Measurements from ENCODE around the gene ZMYND8. TPM values are rescaled to one million over a fixed set of nuclear protein-coding genes. Genes with fewer than 3 reads are reported as not detected.
"Not testable (repeated sequence)": the region's sequence is repeated elsewhere in the genome, so short reads cannot be mapped to it uniquely, and the experiment has no call there.

ZMYND8 gene
- total and polyA plus RNA-seq, 5 donors = 10.0 to 35.7 (median 31.4) TPM

GRCh38 chr20:47315339-47316056 lies 41.0 kb downstream of the ZMYND8 start:
- ATAC-seq (peak in 1 of 2 donors; percentile 0), DNase-seq (peak; percentile 50 to 64 (median 60))
- H3K27me3 ChIP-seq (ENCODE audit: control insufficient read depth, insufficient read depth) = no peaks in the 10 kb centered on the region
- peaks cover 47% of the 10 kb centered on the region for H3K4me1 ChIP-seq (ENCODE audit: control insufficient read depth, insufficient read depth, low read length)
- H3K9me3 ChIP-seq (ENCODE audit: control insufficient read depth, low read length) = no peaks in the 10 kb centered on the region
- 48% methylated on average over 10 of the region's 10 CpGs for WGBS
- H3K4me3 ChIP-seq (ENCODE audit: low read length) = no peak overlapping the region
- H3K27ac ChIP-seq (ENCODE audit: low read length) = peak overlapping the region; percentile 76
- intact Hi-C loops (cut with DNase I) = loop anchor here in 1 of 4 donors (5.0 kb wide), 1 partner anchor 42 kb away; the partner anchor contains the start of gene ZMYND8

GRCh38 chr20:47314647-47315338 lies 41.7 kb downstream of the ZMYND8 start:
- ATAC-seq (no peak), DNase-seq (no peak)
- Histone ChIP-seq H3K4me1 (ENCODE audit: control insufficient read depth, insufficient read depth, low read length) (peaks cover 40% of the 10 kb centered on the region), H3K27me3 (ENCODE audit: control insufficient read depth, insufficient read depth) (no peaks in the 10 kb centered on the region), H3K27ac (ENCODE audit: low read length) (peak overlapping the region; percentile 80), H3K9me3 (ENCODE audit: control insufficient read depth, low read length) (no peaks in the 10 kb centered on the region), H3K4me3 (ENCODE audit: low read length) (no peak overlapping the region)
- intact Hi-C loops (cut with DNase I) = loop anchor here in 1 of 4 donors (5.0 kb wide), 1 partner anchor 43 kb away; the partner anchor contains the start of gene ZMYND8
- WGBS = 93% methylated on average over 3 of the region's 3 CpGs

- no peaks in the 10 kb centered on the region for H3K9me3 ChIP-seq (ENCODE audit: control insufficient read depth, low read length)
- H3K27me3 ChIP-seq (ENCODE audit: control insufficient read depth, insufficient read depth) = no peaks in the 10 kb centered on the region
- intact Hi-C loops (cut with DNase I) = no loop called here
- ATAC-seq (no peak), DNase-seq (no peak)
- peak overlapping the region; percentile 56 for H3K27ac ChIP-seq (ENCODE audit: low read length)
- H3K4me3 ChIP-seq (ENCODE audit: low read length) = no peak overlapping the region
- H3K4me1 ChIP-seq (ENCODE audit: control insufficient read depth, insufficient read depth, low read length) = peaks cover 17% of the 10 kb centered on the region
- WGBS = 92% methylated on average over 11 of the region's 11 CpGs
Measured at GRCh38 chr20:47311967-47312681, 44.4 kb downstream of the ZMYND8 start.

- intact Hi-C loops (cut with DNase I) = no loop called here
- ATAC-seq (no peak), DNase-seq (no peak)
- no peaks in the 10 kb centered on the region for H3K9me3 ChIP-seq (ENCODE audit: control insufficient read depth, low read length)
- no peak overlapping the region for H3K4me3 ChIP-seq (ENCODE audit: low read length)
- H3K27ac ChIP-seq (ENCODE audit: low read length) = no peak overlapping the region
- peaks cover 13% of the 10 kb centered on the region for H3K4me1 ChIP-seq (ENCODE audit: control insufficient read depth, insufficient read depth, low read length)
- 94% methylated on average over 5 of the region's 5 CpGs for WGBS
- no peaks in the 10 kb centered on the region for H3K27me3 ChIP-seq (ENCODE audit: control insufficient read depth, insufficient read depth)
Measured at GRCh38 chr20:47311211-47311610, 45.3 kb downstream of the ZMYND8 start.

- no peaks in the 10 kb centered on the region for H3K9me3 ChIP-seq (ENCODE audit: control insufficient read depth, low read length)
- 76% methylated on average over 8 of the region's 8 CpGs for WGBS
- peaks cover 13% of the 10 kb centered on the region for H3K4me1 ChIP-seq (ENCODE audit: control insufficient read depth, insufficient read depth, low read length)
- DNase-seq = no peak
- no peaks in the 10 kb centered on the region for H3K27me3 ChIP-seq (ENCODE audit: control insufficient read depth, insufficient read depth)
- ATAC-seq = no peak
- H3K4me3 ChIP-seq (ENCODE audit: low read length) = no peak overlapping the region
- H3K27ac ChIP-seq (ENCODE audit: low read length) = no peak overlapping the region
- intact Hi-C loops (cut with DNase I) = no loop called here
Measured at GRCh38 chr20:47310729-47311128, 45.8 kb downstream of the ZMYND8 start.

- Histone ChIP-seq H3K9me3 (ENCODE audit: control insufficient read depth, low read length) (no peaks in the 10 kb centered on the region), H3K4me1 (ENCODE audit: control insufficient read depth, insufficient read depth, low read length) (peaks cover 9% of the 10 kb centered on the region), H3K27me3 (ENCODE audit: control insufficient read depth, insufficient read depth) (no peaks in the 10 kb centered on the region), H3K27ac (ENCODE audit: low read length) (peak overlapping the region; percentile 74), H3K4me3 (ENCODE audit: low read length) (no peak overlapping the region)
- intact Hi-C loops (cut with DNase I) = loop anchor here in 1 of 4 donors (10.0 kb wide), 1 partner anchor 45 kb away; the partner anchor contains the start of gene ZMYND8
- WGBS = 75% methylated on average over 11 of the region's 11 CpGs
- ATAC-seq = peak in 1 of 2 donors; percentile 9
- DNase-seq = no peak
Measured at GRCh38 chr20:47309806-47310426, 46.6 kb downstream of the ZMYND8 start.

GRCh38 chr20:47309394-47309793 lies 47.1 kb downstream of the ZMYND8 start:
- Histone ChIP-seq H3K4me3 (ENCODE audit: low read length) (no peak overlapping the region), H3K4me1 (ENCODE audit: control insufficient read depth, insufficient read depth, low read length) (peaks cover 10% of the 10 kb centered on the region), H3K9me3 (ENCODE audit: control insufficient read depth, low read length) (no peaks in the 10 kb centered on the region), H3K27ac (ENCODE audit: low read length) (no peak overlapping the region), H3K27me3 (ENCODE audit: control insufficient read depth, insufficient read depth) (no peaks in the 10 kb centered on the region)
- ATAC-seq (no peak), DNase-seq (no peak)
- intact Hi-C loops (cut with DNase I) = loop anchor here in 1 of 4 donors (10.0 kb wide), 1 partner anchor 45 kb away; the partner anchor contains the start of gene ZMYND8
- WGBS = 96% methylated on average over 10 of the region's 10 CpGs

GRCh38 chr20:47307569-47307968 lies 48.9 kb downstream of the ZMYND8 start:
- DNase-seq; ATAC-seq; H3K4me3 ChIP-seq (ENCODE audit: low read length); H3K27ac ChIP-seq (ENCODE audit: low read length); H3K27me3 ChIP-seq (ENCODE audit: control insufficient read depth, insufficient read depth); H3K9me3 ChIP-seq (ENCODE audit: control insufficient read depth, low read length): not testable (repeated sequence)
- intact Hi-C loops (cut with DNase I) = loop anchor here in 1 of 4 donors (10.0 kb wide), 1 partner anchor 47 kb away; the partner anchor contains the start of gene ZMYND8
- H3K4me1 ChIP-seq (ENCODE audit: control insufficient read depth, insufficient read depth, low read length) = peaks cover 16% of the 10 kb centered on the region
- WGBS = 94% methylated on average over 9 of the region's 9 CpGs

- WGBS = 97% methylated on average over 7 of the region's 7 CpGs
Measured at GRCh38 chr20:47306755-47307370, 49.6 kb downstream of the ZMYND8 start.

GRCh38 chr20:47306095-47306494 lies 50.4 kb downstream of the ZMYND8 start:
- DNase-seq = no peak
- 95% methylated on average over 8 of the region's 8 CpGs for WGBS
- intact Hi-C loops (cut with DNase I) = loop anchor here in 1 of 4 donors (10.0 kb wide), 1 partner anchor 49 kb away; the partner anchor contains the start of gene ZMYND8
- no peaks in the 10 kb centered on the region for H3K9me3 ChIP-seq (ENCODE audit: control insufficient read depth, low read length)
- no peak for ATAC-seq
- H3K27ac ChIP-seq (ENCODE audit: low read length) = no peak overlapping the region
- peaks cover 10% of the 10 kb centered on the region for H3K4me1 ChIP-seq (ENCODE audit: control insufficient read depth, insufficient read depth, low read length)
- H3K4me3 ChIP-seq (ENCODE audit: low read length) = no peak overlapping the region
- H3K27me3 ChIP-seq (ENCODE audit: control insufficient read depth, insufficient read depth) = no peaks in the 10 kb centered on the region

More at GRCh38 chr20:47306755-47307370, 49.6 kb downstream of the ZMYND8 start:
- H3K27ac ChIP-seq (ENCODE audit: low read length) = no peak overlapping the region
- H3K4me1 ChIP-seq (ENCODE audit: control insufficient read depth, insufficient read depth, low read length) = peaks cover 10% of the 10 kb centered on the region
- intact Hi-C loops (cut with DNase I) = loop anchor here in 1 of 4 donors (10.0 kb wide), 1 partner anchor 48 kb away; the partner anchor contains the start of gene ZMYND8
- H3K27me3 ChIP-seq (ENCODE audit: control insufficient read depth, insufficient read depth) = no peaks in the 10 kb centered on the region
- DNase-seq (no peak), ATAC-seq (no peak)
- no peaks in the 10 kb centered on the region for H3K9me3 ChIP-seq (ENCODE audit: control insufficient read depth, low read length)
- H3K4me3 ChIP-seq (ENCODE audit: low read length) = no peak overlapping the region

All from right cardiac atrium (tissue), 5 donors.